Tibial artery (tissue), 4 donors: ENCODE results near the gene DNMT3A.

Experiments used
- DNase-seq, 2 donors: peaks; one replicate each; pipeline ENCODE4 v3.0.0-alpha.2; 2019
- H3K27ac ChIP-seq, 2 donors: fragments of 200-600 bp; sonication (generic) in 1 of 2; 1 replicate in 1 of 2; 2 replicates in 1 of 2; pipeline ENCODE4 v1.5.1; 2018 to 2019; ENCODE audit warnings: mild to moderate bottlenecking in 1 of 2
- H3K27me3 ChIP-seq, 2 donors: fragments of 200-600 bp; sonication (generic) in 1 of 2; one replicate each; pipeline versions ENCODE4 v1.5.1 to v1.6.0; 2016 to 2019
- H3K36me3 ChIP-seq, 3 donors: fragments of 200-600 bp; sonication (generic) in 2 of 3; one replicate each; pipeline ENCODE4 v1.5.1; 2016 to 2019; ENCODE audit warnings: mild to moderate bottlenecking in 2 of 3
- H3K4me1 ChIP-seq, 4 donors: fragments of 200-600 bp; sonication (generic) in 2 of 4; 1 replicate in 3 of 4; 2 replicates in 1 of 4; pipeline ENCODE4 v1.5.1; 2016 to 2019
- H3K4me3 ChIP-seq, 2 donors: fragments of 200-600 bp; sonication (generic) in 1 of 2; 1 replicate in 1 of 2; 2 replicates in 1 of 2; pipeline ENCODE4 v1.5.1; 2018 to 2019; ENCODE audit warnings: mild to moderate bottlenecking in 2 of 2
- H3K9me3 ChIP-seq, 3 donors: fragments of 200-600 bp; sonication (generic) in 1 of 3; one replicate each; pipeline ENCODE4 v1.5.1; 2016 to 2019
- intact Hi-C: fragments of 100-400 bp; cut with DNase I; formaldehyde crosslinking; loops from one replicate; pipeline ENCODE4 v1.15.0; 2023; ENCODE audit warnings: low total_unique reads
- TF ChIP-seq, protein P1 (sequence below), 2 experiments: fragments of 200-600 bp in 1 of 2; fragments of 450-650 bp in 1 of 2; IDR thresholded peaks; one replicate each; pipeline ENCODE4 v1.5.1; 2017 to 2019; ENCODE audit warnings: antibody characterized with exemption in 2 of 2, mild to moderate bottlenecking in 1 of 2, moderate library complexity in 1 of 2

Gene DNMT3A

DNA sequence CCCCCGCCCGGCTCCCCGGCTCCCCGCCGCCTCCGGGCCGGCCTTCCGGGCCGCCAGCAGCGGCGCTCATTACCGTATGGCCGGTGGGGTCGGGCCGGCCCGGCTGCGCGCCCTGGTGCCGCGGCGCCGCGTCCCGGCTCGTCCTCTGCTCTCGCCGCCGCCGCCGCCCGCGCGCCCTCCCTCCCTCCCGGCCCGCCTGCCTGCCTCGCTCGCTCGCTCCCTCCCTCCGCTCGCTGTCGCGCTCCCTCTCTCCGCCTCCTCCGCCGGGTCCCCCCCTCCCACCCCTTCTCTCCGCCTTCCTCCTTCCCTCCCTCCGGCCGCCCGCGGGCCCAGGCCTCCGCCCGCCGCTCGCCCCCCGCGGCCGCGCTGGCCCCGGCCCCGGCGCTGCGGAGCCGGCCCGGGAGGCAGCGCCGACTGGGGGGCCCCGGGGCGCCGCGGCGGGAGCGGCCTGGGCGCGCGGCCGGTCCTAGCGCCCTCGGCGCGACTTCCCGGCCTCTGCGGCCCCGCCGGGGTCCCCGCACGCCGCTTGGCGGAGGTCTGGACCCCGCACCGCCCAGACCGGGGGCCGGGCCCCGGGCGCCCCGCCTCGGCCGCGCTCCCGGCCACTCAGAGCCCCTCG is at the start of gene DNMT3A:
Gene DNMT3A, minus strand, starts transcription at position 173 of the 619 bp plus-strand sequence. CDS start 27,941 bp downstream, outside the sequence.
- Histone ChIP-seq H3K27me3 (no peaks in the 10 kb centered on the region), H3K36me3 (no peaks in the 10 kb centered on the region), H3K9me3 (no peaks in the 10 kb centered on the region), H3K4me1 (peaks cover 0 to 38% (median 28%) of the 10 kb centered on the region in 4 donors), H3K4me3 (peak within 1 kb of the TSS; percentile 83 to 87), H3K27ac (peak within 1 kb of the TSS; percentile 76 to 79)
- peak; percentile 60 to 81 for DNase-seq
- TF ChIP-seq, protein P1, sequence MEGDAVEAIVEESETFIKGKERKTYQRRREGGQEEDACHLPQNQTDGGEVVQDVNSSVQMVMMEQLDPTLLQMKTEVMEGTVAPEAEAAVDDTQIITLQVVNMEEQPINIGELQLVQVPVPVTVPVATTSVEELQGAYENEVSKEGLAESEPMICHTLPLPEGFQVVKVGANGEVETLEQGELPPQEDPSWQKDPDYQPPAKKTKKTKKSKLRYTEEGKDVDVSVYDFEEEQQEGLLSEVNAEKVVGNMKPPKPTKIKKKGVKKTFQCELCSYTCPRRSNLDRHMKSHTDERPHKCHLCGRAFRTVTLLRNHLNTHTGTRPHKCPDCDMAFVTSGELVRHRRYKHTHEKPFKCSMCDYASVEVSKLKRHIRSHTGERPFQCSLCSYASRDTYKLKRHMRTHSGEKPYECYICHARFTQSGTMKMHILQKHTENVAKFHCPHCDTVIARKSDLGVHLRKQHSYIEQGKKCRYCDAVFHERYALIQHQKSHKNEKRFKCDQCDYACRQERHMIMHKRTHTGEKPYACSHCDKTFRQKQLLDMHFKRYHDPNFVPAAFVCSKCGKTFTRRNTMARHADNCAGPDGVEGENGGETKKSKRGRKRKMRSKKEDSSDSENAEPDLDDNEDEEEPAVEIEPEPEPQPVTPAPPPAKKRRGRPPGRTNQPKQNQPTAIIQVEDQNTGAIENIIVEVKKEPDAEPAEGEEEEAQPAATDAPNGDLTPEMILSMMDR (IDR thresholded peaks at IDR 0.05) = no peak
- intact Hi-C loops = loop anchor here (5.0 kb wide), 1 partner anchor 35 kb away; no protein-coding TSS in a partner anchor

GRCh38 chr2:25389161-25389560 is 47.4 kb upstream of the DNMT3A start:
- no peak overlapping the region for H3K4me3 ChIP-seq
- intact Hi-C loops = no loop called here
- no peaks in the 10 kb centered on the region for H3K4me1 ChIP-seq
- H3K27ac ChIP-seq = no peak overlapping the region
- TF ChIP-seq, protein P1 (IDR thresholded peaks at IDR 0.05) = no peak
- H3K9me3 ChIP-seq = no peaks in the 10 kb centered on the region
- peak in 1 of 2 donors; percentile 56 for DNase-seq
- H3K27me3 ChIP-seq = no peaks in the 10 kb centered on the region
- peaks cover 0 to 28% (median 0%) of the 10 kb centered on the region in 3 donors for H3K36me3 ChIP-seq

DNA sequence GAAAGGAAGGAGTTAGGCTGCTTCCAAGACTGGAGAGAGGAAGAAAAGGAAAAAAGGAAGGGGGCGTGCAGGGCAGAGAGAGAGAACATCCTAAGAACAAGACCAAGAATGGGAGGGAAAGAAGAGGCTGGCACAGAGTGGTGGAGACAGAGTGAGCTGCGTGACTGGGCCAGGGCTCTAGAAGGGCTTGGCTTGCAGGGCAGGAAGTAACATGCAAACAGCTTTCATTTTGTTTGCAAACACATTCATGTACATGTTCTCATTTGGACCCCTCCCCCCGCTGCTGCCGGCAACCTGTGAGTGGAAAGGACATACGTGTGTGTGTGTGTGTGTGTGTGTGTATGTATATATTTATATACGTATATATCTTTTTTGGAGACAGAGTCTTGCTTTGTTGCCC is 46.8 kb upstream of the DNMT3A start:
- H3K4me1 ChIP-seq = no peaks in the 10 kb centered on the region
- TF ChIP-seq, protein P1 (IDR thresholded peaks at IDR 0.05) = no peak
- peak in 1 of 2 donors; percentile 3 for DNase-seq
- intact Hi-C loops = no loop called here
- no peaks in the 10 kb centered on the region for H3K27me3 ChIP-seq
- H3K27ac ChIP-seq = no peak overlapping the region
- no peak overlapping the region for H3K4me3 ChIP-seq
- H3K9me3 ChIP-seq = no peaks in the 10 kb centered on the region
- peaks cover 0 to 33% (median 0%) of the 10 kb centered on the region in 3 donors for H3K36me3 ChIP-seq

DNA sequence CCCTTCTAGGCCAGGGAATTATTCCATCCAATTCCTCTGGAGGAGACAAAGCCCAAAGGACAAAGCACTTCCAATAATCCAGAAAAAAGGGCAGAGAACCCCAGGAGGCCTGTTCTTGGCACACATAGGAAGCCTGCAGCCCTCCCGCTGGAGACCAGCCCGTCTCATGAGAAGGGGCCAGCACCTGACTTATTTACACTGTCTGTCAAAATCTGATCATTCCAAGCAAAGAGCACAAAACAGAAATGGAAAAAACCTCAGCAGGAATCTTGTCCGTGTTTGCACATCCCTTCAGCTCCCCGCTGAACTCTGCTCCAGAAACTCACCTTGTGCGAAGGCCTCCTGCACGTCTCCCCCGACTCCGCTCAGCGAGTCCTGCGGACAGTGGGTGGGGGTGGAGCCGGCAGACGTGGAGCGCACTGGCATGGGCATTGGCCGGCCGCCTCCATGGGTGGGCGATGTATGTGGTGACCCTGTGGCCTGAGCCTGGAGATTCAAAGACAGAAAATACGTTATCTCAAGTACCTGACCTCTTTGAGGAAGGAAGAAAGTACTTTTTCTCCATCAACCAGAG is 46.2 kb upstream of the DNMT3A start:
- Histone ChIP-seq H3K27ac (no peak overlapping the region), H3K4me3 (no peak overlapping the region), H3K4me1 (no peaks in the 10 kb centered on the region), H3K9me3 (no peaks in the 10 kb centered on the region), H3K36me3 (peaks cover 0 to 33% (median 0%) of the 10 kb centered on the region in 3 donors), H3K27me3 (no peaks in the 10 kb centered on the region)
- intact Hi-C loops = no loop called here
- peak in 1 of 2 donors; percentile 52 for DNase-seq
- TF ChIP-seq, protein P1 (IDR thresholded peaks at IDR 0.05) = no peak

DNA sequence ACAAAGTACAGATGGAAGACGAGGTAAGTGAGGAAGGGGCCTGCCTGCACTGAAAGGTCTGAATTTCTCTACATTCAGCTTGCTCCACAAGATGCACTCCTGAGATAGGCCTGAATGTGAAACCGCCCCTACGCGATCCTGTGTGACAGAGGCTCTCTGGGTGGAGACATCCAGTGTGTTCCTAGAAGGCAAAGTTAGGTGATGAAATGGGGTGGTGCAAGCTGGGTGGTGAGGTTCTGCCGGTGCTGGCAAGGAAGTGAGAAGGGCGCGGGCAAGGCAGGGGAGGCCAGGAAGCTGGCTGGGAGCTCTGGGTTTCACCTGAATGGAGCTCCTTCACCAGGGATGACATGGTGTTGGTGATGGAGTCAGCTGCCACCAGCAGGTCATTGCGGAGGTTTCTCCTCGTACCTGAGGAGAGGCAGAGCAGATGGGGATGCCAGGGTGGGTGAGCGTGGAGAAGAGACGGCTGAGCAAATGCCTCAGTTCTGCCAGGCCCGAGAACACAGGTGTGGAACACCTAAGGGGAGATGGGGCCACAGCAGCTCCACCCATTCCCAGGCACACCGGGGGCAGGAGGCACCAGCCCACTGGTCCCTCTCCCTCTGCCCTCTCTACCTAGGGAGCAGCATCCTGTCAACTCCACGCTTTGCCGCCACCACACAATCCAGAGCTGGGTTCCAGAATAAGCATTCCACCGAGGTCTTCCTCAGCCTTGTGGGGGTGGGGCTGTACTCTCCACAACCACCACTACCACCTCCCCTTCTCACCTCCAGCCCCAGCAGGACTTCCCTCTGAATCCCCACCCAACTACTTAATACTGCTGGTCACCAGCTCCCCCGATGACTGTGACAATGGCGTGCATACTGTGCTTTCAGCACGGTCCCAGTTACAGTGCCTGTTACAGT is 45.5 kb upstream of the DNMT3A start:
- Histone ChIP-seq H3K9me3 (no peaks in the 10 kb centered on the region), H3K27me3 (no peaks in the 10 kb centered on the region), H3K4me3 (no peak overlapping the region), H3K27ac (no peak overlapping the region), H3K4me1 (no peaks in the 10 kb centered on the region), H3K36me3 (peaks cover 0 to 33% (median 0%) of the 10 kb centered on the region in 3 donors)
- TF ChIP-seq, protein P1 (IDR thresholded peaks at IDR 0.05) = no peak
- intact Hi-C loops = no loop called here
- DNase-seq = peak in 1 of 2 donors; percentile 51
